Tibial nerve (tissue), 4 donors: Measurements from ENCODE around the gene DLG4.

Source experiments
- CTCF ChIP-seq, 5 experiments: fragments of 200-600 bp in 3 of 5; fragments of 450-650 bp in 2 of 5; sonication (generic) in 3 of 5; IDR thresholded peaks; one replicate each; pipeline ENCODE4 v1.5.1; 2016 to 2019; ENCODE audit warnings: antibody characterized with exemption in 5 of 5, mild to moderate bottlenecking in 3 of 5, moderate library complexity in 2 of 5
- EP300 ChIP-seq, 2 donors: sonication (generic); formaldehyde crosslinking; IDR thresholded peaks; one replicate each; pipeline ENCODE4 v1.6.1; 2017; ENCODE audit warnings: antibody characterized with exemption in 2 of 2, mild to moderate bottlenecking in 1 of 2

- TF ChIP-seq EP300 (IDR thresholded peaks at IDR 0.05) (no peak), CTCF (IDR thresholded peaks at IDR 0.05) (no peak)
Observed at GRCh38 chr17:7249214-7249613, 29.6 kb upstream of the DLG4 start.
